ENCODE measurements around the gene ELMO2.

The ELMO2 gene

GRCh38 chr20:46366826-46367225 lies 39.6 kb downstream of the ELMO2 start:
- DNase-seq (ENCODE audit: low read depth), result no peak

- no peak for DNase-seq (ENCODE audit: low read depth)
These were observed 40.8 kb downstream of the ELMO2 start for GRCh38 chr20:46365487-46366220.

GRCh38 chr20:46364670-46365486 lies 41.5 kb downstream of the ELMO2 start:
- DNase-seq (ENCODE audit: low read depth), result no peak

GRCh38 chr20:46363874-46364669 lies 42.3 kb downstream of the ELMO2 start:
- peak; percentile 60 for DNase-seq (ENCODE audit: low read depth)

GRCh38 chr20:46362921-46363867 lies 43.2 kb downstream of the ELMO2 start:
- no peak for DNase-seq (ENCODE audit: low read depth)

GRCh38 chr20:46361811-46362210 lies 44.6 kb downstream of the ELMO2 start:
- no peak for DNase-seq (ENCODE audit: low read depth)

- DNase-seq (ENCODE audit: low read depth), result no peak
These were observed 45.0 kb downstream of the ELMO2 start for GRCh38 chr20:46361381-46361780.

- no peak for DNase-seq (ENCODE audit: low read depth)
These were observed 47.1 kb downstream of the ELMO2 start for GRCh38 chr20:46359233-46359751.

- DNase-seq (ENCODE audit: low read depth), result no peak
These were observed 47.9 kb downstream of the ELMO2 start for GRCh38 chr20:46358346-46359058.

GRCh38 chr20:46357030-46357514 lies 49.3 kb downstream of the ELMO2 start:
- no peak for DNase-seq (ENCODE audit: low read depth)

GRCh38 chr20:46356195-46357029 lies 50.0 kb downstream of the ELMO2 start:
- no peak for DNase-seq (ENCODE audit: low read depth)

GRCh38 chr20:46355778-46356177 lies 50.6 kb downstream of the ELMO2 start:
- DNase-seq (ENCODE audit: low read depth), result no peak

GRCh38 chr20:46354920-46355654 lies 51.3 kb downstream of the ELMO2 start:
- no peak for DNase-seq (ENCODE audit: low read depth)

- DNase-seq (ENCODE audit: low read depth), result no peak
These were observed 52.2 kb downstream of the ELMO2 start for GRCh38 chr20:46354207-46354555.

- DNase-seq (ENCODE audit: low read depth), result no peak
These were observed 52.8 kb downstream of the ELMO2 start for GRCh38 chr20:46353500-46354206.

- no peak for DNase-seq (ENCODE audit: low read depth)
These were observed 54.0 kb downstream of the ELMO2 start for GRCh38 chr20:46352370-46352938.

- DNase-seq (ENCODE audit: low read depth), result no peak
These were observed 54.9 kb downstream of the ELMO2 start for GRCh38 chr20:46351357-46352058.

All from fibroblast of the conjunctiva (primary cell).